K562 (cell line): ENCODE measurements around the gene MEF2D. TPM values are rescaled to one million over a fixed set of nuclear protein-coding genes. Genes with fewer than 3 reads are reported as not detected.

Experiments
- BRD4 ChIP-seq: fragments of 200-600 bp; sonication (generic); IDR thresholded peaks from 2 replicates; pipeline ENCODE4 v1.6.1; 2017; ENCODE audit warnings: inconsistent platforms
- CHD4 ChIP-seq: fragments of 200-600 bp; sonication (generic); IDR thresholded peaks from 3 replicates; pipeline ENCODE4 v1.6.1; 2012; ENCODE audit warnings: low read depth, mild to moderate bottlenecking, mixed read lengths, low read length, inconsistent platforms; ENCODE audit not compliant: insufficient read depth, insufficient replicate concordance, poor library complexity, severe bottlenecking
- FOXA1 ChIP-seq: fragments of 450-650 bp; IDR thresholded peaks from 2 replicates; pipeline ENCODE4 v1.6.1; 2016; ENCODE audit warnings: mild to moderate bottlenecking, borderline replicate concordance
- GABPB1 ChIP-seq: sonication (generic); formaldehyde crosslinking; IDR thresholded peaks from 2 replicates; pipeline ENCODE4 v1.8.0; 2022; ENCODE audit warnings: mild to moderate bottlenecking, missing genetic modification reagents
- HCFC1 ChIP-seq: IDR thresholded peaks from 2 replicates; pipeline ENCODE4 v1.6.1; 2012; ENCODE audit warnings: low read depth, low read length, improper control_type of control experiment
- HDAC8 ChIP-seq: fragments of 450-650 bp; IDR thresholded peaks from 2 replicates; pipeline ENCODE4 v1.6.1; 2016; ENCODE audit warnings: mild to moderate bottlenecking, missing genetic modification characterization, moderate library complexity, missing compliant biosample characterization
- HMG20A ChIP-seq: fragments of 450-650 bp; formaldehyde crosslinking; conservative IDR thresholded peaks from 2 replicates; pipeline ENCODE4 v1.4.0; 2020; ENCODE audit warnings: mild to moderate bottlenecking, mixed read lengths
- KLF16 ChIP-seq: IDR thresholded peaks from 2 replicates; pipeline ENCODE4 v1.6.1; 2016; ENCODE audit warnings: antibody characterized with exemption
- MLLT1 ChIP-seq, 2 experiments: fragments of 450-650 bp; IDR thresholded peaks; 2 replicates each; pipeline ENCODE4 v1.6.1; 2016
- MNT ChIP-seq, 2 experiments: fragments of 450-650 bp; conservative IDR thresholded peaks; 2 replicates each; pipeline ENCODE4 v1.6.1; 2017; ENCODE audit warnings: mild to moderate bottlenecking in 2 of 2, moderate library complexity in 2 of 2
- PBX2 ChIP-seq, 2 experiments: IDR thresholded peaks in 1 of 2; conservative IDR thresholded peaks in 1 of 2; 2 replicates each; pipeline ENCODE4 v1.6.1; 2016; ENCODE audit warnings: low read depth in 2 of 2, mild to moderate bottlenecking in 1 of 2, missing compliant biosample characterization in 1 of 2, missing genetic modification characterization in 1 of 2, moderate library complexity in 1 of 2
- PREB ChIP-seq: sonication (generic); formaldehyde crosslinking; IDR thresholded peaks from 2 replicates; pipeline ENCODE4 v1.8.1; 2023; ENCODE audit warnings: mild to moderate bottlenecking, missing genetic modification reagents
- RAD21 ChIP-seq, 2 experiments: fragments of 250-450 bp in 1 of 2; fragments of 450-650 bp in 1 of 2; sonication (Bioruptor Pico) in 1 of 2; formaldehyde crosslinking in 1 of 2; IDR thresholded peaks in 1 of 2; conservative IDR thresholded peaks in 1 of 2; 2 replicates each; pipeline versions ENCODE4 v1.4.0 to v1.8.0; 2020 to 2022; ENCODE audit warnings: mild to moderate bottlenecking in 2 of 2, moderate library complexity in 1 of 2
- SIN3A ChIP-seq, 2 experiments: fragments of 150-350 bp in 1 of 2; IDR thresholded peaks; 2 replicates each; pipeline ENCODE4 v1.6.1; 2011 to 2016; ENCODE audit warnings: borderline replicate concordance in 2 of 2, low read depth in 2 of 2, low read length in 2 of 2, mild to moderate bottlenecking in 2 of 2, moderate library complexity in 2 of 2; ENCODE audit not compliant: control insufficient read depth in 1 of 2
- SNAPC5 ChIP-seq: fragments of 250-450 bp; sonication (Bioruptor Pico); IDR thresholded peaks from 2 replicates; pipeline ENCODE4 v1.8.0; 2021; ENCODE audit warnings: moderate library complexity, mild to moderate bottlenecking, inconsistent platforms
- SPI1 ChIP-seq: IDR thresholded peaks from 2 replicates; pipeline ENCODE4 v1.6.1; 2011; ENCODE audit warnings: low read depth, low read length, control low read depth, borderline replicate concordance
- STAT5B ChIP-seq: fragments of 250-450 bp; sonication (Bioruptor Pico); IDR thresholded peaks from 2 replicates; pipeline ENCODE4 v1.8.0; 2021; ENCODE audit warnings: mild to moderate bottlenecking, inconsistent platforms
- YBX1 ChIP-seq: fragments of 450-650 bp; IDR thresholded peaks from 2 replicates; pipeline ENCODE4 v1.7.1; 2016; ENCODE audit warnings: mild to moderate bottlenecking
- ZNF124 ChIP-seq: sonication (generic); formaldehyde crosslinking; IDR thresholded peaks from 2 replicates; pipeline ENCODE4 v1.8.1; 2022; ENCODE audit warnings: missing genetic modification reagents
- ZNF224 ChIP-seq: sonication (generic); formaldehyde crosslinking; IDR thresholded peaks from 2 replicates; pipeline ENCODE4 v1.8.0; 2022; ENCODE audit warnings: mild to moderate bottlenecking, missing genetic modification reagents
- polyA plus RNA-seq, 8 experiments: library from polyadenylated mRNA; depleted of rRNA in 4 of 8; stranded (reverse) in 5 of 8; unstranded in 3 of 8; fragments of >200 nt; fragmentation: Nextera tagmentation in 2 of 8; fragmentation: Illumina TruSeq in 1 of 8; extraction: Ambion mirVana in 2 of 8; extraction: Trizol in 1 of 8; gene quantifications; 2 replicates each; pipeline versions ENCODE4 v1.2.1 to v1.2.3, GENCODE V29; 2011 to 2014; ENCODE audit warnings: inconsistent platforms in 1 of 8, missing spikeins in 1 of 8
- total RNA-seq, 7 experiments: library from RNA; depleted of rRNA in 6 of 7; stranded (reverse); fragments of >200 nt in 6 of 7; fragmentation: Illumina TruSeq in 2 of 7; extraction: Trizol in 2 of 7; gene quantifications; 2 replicates each; pipeline versions ENCODE4 v1.2.1 to v1.2.3, GENCODE V29; 2011 to 2021; ENCODE audit warnings: low replicate concordance in 1 of 7

Gene MEF2D
- total and polyA plus RNA-seq, 9 of the 15 experiments (the other 6 are each of a cell fraction or from before 2014, with no cell fraction given) = 0.10 to 19.5 (median 2.6) TPM

- TF ChIP-seq SIN3A (IDR thresholded peaks at IDR 0.05; ENCODE audit: borderline replicate concordance in 2 of 2, control insufficient read depth in 1 of 2, low read depth in 2 of 2, low read length in 2 of 2) (peak in 1 of 2 experiments; percentile 63; a peak in 1 of 4 replicates), HMG20A (CRISPR knock-in tag) (no peak), RAD21 (CRISPR knock-in tag; conservative IDR thresholded peaks at IDR 0.05 in 1 of 2, IDR thresholded peaks at IDR 0.05 in 1 of 2) (peak in 1 of 2 experiments; percentile 51; a peak in 3 of 4 replicates), ZNF224 (CRISPR knock-in tag) (peak; percentile 92), KLF16 (no peak; the same call in 1 of the 2 replicates), SNAPC5 (CRISPR knock-in tag) (no peak), CHD4 (no peak), MNT (conservative IDR thresholded peaks at IDR 0.05) (peak; percentile 95 to 96), BRD4 (peak; percentile 84; the same call in 1 of the 2 replicates), PBX2 (CRISPR knock-in tag; IDR thresholded peaks at IDR 0.05; ENCODE audit: low read depth) (peak; percentile 83), PBX2 (tag; conservative IDR thresholded peaks at IDR 0.05; ENCODE audit: low read depth) (peak; percentile 75), ZNF124 (CRISPR knock-in tag) (no peak), HCFC1 (no peak; the same call in 1 of the 2 replicates), MLLT1 (IDR thresholded peaks at IDR 0.05) (0 out of 4 replicates have a peak, but pooled peaks of 1 of the 2 experiments have one; percentile 55), GABPB1 (peak; percentile 76), PREB (CRISPR knock-in tag) (no peak), STAT5B (no peak), HDAC8 (tag) (no peak; the same call in 1 of the 2 replicates), YBX1 (no peak), SPI1 (no peak), FOXA1 (no peak)
Measured at GRCh38 chr1:156500793-156501506, 375 bp upstream of the MEF2D start (continued).
